GM12878 (cell line): ENCODE results near the gene COA5. TPM values are rescaled to one million over a fixed set of nuclear protein-coding genes. Genes with fewer than 3 reads are reported as not detected.
A peak's percentile ranks its signal among the peaks of the same experiment; 100 is the strongest.

Source experiments
- ATAC-seq: fragments of 200-7000 bp; cut with Tn5 transposase; 3 replicates; pipeline ENCODE4 v1.9.1; 2020; ENCODE audit warnings: mild to moderate bottlenecking, moderate library complexity
- BruUV-seq: library from RNA; stranded (reverse); fragments of 400-500 nt; replicated peaks from 2 replicates; lab custom pipeline; 2021; lab: Mats Ljungman, UMichigan
- CTCF ChIA-PET: fragments of 300-600 bp; sonication (Branson Sonifier 250); formaldehyde crosslinking; extraction: SDS; loops from one replicate; lab custom pipeline; 2021; ENCODE audit warnings: inconsistent platforms; lab: Yijun Ruan, JAX
- POLR2A ChIA-PET: fragments of 350-600 bp; formaldehyde crosslinking; extraction: SDS; loops from one replicate; lab custom pipeline; 2021; ENCODE audit warnings: inconsistent platforms; lab: Charles Lee
- RAD21 ChIA-PET: fragments of 300-600 bp; sonication (Branson Sonifier 250); formaldehyde crosslinking; loops from one replicate; lab custom pipeline; 2023; ENCODE audit warnings: antibody characterized with exemption; ENCODE audit not compliant: unreplicated experiment; lab: Charles Lee
- SMC1A ChIA-PET: fragments of 300-600 bp; sonication (Branson Sonifier 250); formaldehyde crosslinking; loops from one replicate; lab custom pipeline; 2023; ENCODE audit not compliant: unreplicated experiment, uncharacterized antibody; lab: Charles Lee
- DNase-seq: peaks from one replicate; pipeline ENCODE4 v3.0.0-alpha.2; 2011; ENCODE audit warnings: low read depth, low spot score
- FAIRE-seq: peaks from 3 replicates; lab custom pipeline; 2011; peaks lifted over from hg19 to GRCh38; lab: Jason Lieb, UNC
- H2AFZ ChIP-seq: 2 replicates; pipeline ENCODE4 v1.6.0; 2011; ENCODE audit warnings: low read depth, low read length, control low read depth; ENCODE audit not compliant: control insufficient read depth
- H3K27ac ChIP-seq: 2 replicates; pipeline ENCODE4 v1.5.1; 2011; ENCODE audit warnings: control low read depth; ENCODE audit not compliant: control insufficient read depth, insufficient read depth
- H3K27me3 ChIP-seq, 2 experiments: replicated peaks in 1 of 2; 2 replicates each; pipeline versions ENCODE4 v1.6.0 to v1.6.1; 2011; ENCODE audit warnings: low read length in 1 of 2; ENCODE audit not compliant: control insufficient read depth in 2 of 2, insufficient read depth in 2 of 2
- H3K36me3 ChIP-seq, 2 experiments: 2 replicates each; pipeline ENCODE4 v1.5.1; 2011; ENCODE audit warnings: low read length in 1 of 2; ENCODE audit not compliant: control insufficient read depth in 2 of 2, insufficient read depth in 2 of 2
- H3K4me1 ChIP-seq: 2 replicates; pipeline ENCODE4 v1.6.1; 2011; ENCODE audit warnings: mild to moderate bottlenecking, low read length, moderate library complexity, mixed read lengths; ENCODE audit not compliant: control insufficient read depth, insufficient read depth
- H3K4me2 ChIP-seq: 2 replicates; pipeline ENCODE4 v1.6.0; 2011; ENCODE audit warnings: control low read depth; ENCODE audit not compliant: control insufficient read depth, insufficient read depth
- H3K4me3 ChIP-seq: fragments of 200-600 bp; sonication (generic); 2 replicates; pipeline ENCODE4 v1.5.1; 2016
- H3K79me2 ChIP-seq: 2 replicates; pipeline ENCODE4 v1.6.0; 2011; ENCODE audit warnings: low read length; ENCODE audit not compliant: control insufficient read depth, insufficient read depth
- H3K9ac ChIP-seq: 2 replicates; pipeline ENCODE4 v1.8.0; 2011; ENCODE audit warnings: low read length, control low read depth, mixed read lengths; ENCODE audit not compliant: control insufficient read depth, insufficient read depth
- H3K9me3 ChIP-seq: replicated peaks from 3 replicates; pipeline ENCODE4 v1.5.1; 2011; ENCODE audit warnings: mild to moderate bottlenecking, low read length; ENCODE audit not compliant: control insufficient read depth, insufficient read depth
- H4K20me1 ChIP-seq: 2 replicates; pipeline ENCODE4 v1.6.0; 2011; ENCODE audit not compliant: control insufficient read depth, insufficient read depth
- BHLHE40 ChIP-seq, 2 experiments: fragments of 450-650 bp in 1 of 2; IDR thresholded peaks; 2 replicates each; pipeline ENCODE4 v1.6.1; 2011 to 2017; ENCODE audit warnings: low read depth in 2 of 2, borderline replicate concordance in 1 of 2, improper control_type of control experiment in 1 of 2, low read length in 1 of 2, mild to moderate bottlenecking in 1 of 2
- CHD1 ChIP-seq: IDR thresholded peaks from 2 replicates; pipeline ENCODE4 v1.6.1; 2012; ENCODE audit warnings: low read depth, low read length, improper control_type of control experiment
- CREM ChIP-seq: IDR thresholded peaks from 2 replicates; pipeline ENCODE4 v1.6.1; 2014; ENCODE audit warnings: antibody characterized with exemption, low read depth
- EED ChIP-seq: sonication (generic); IDR thresholded peaks from 2 replicates; pipeline ENCODE4 v1.6.1; 2016; ENCODE audit warnings: antibody characterized with exemption, low read depth
- ESRRA ChIP-seq: IDR thresholded peaks from 2 replicates; pipeline ENCODE4 v1.6.1; 2012; ENCODE audit warnings: mild to moderate bottlenecking, low read length, improper control_type of control experiment
- MXI1 ChIP-seq: fragments of 150-350 bp; IDR thresholded peaks from 2 replicates; pipeline ENCODE4 v1.6.1; 2011; ENCODE audit warnings: low read depth, mild to moderate bottlenecking, inconsistent platforms, low read length, improper control_type of control experiment
- NFYA ChIP-seq: IDR thresholded peaks from 2 replicates; pipeline ENCODE4 v1.6.1; 2011; ENCODE audit warnings: low read depth, mild to moderate bottlenecking, low read length, improper control_type of control experiment, borderline replicate concordance
- RB1 ChIP-seq: fragments of 450-650 bp; formaldehyde crosslinking; IDR thresholded peaks from 2 replicates; pipeline ENCODE4 v1.6.1; 2017; ENCODE audit warnings: mild to moderate bottlenecking, borderline replicate concordance
- SMC3 ChIP-seq: IDR thresholded peaks from 2 replicates; pipeline ENCODE4 v1.6.1; 2011; ENCODE audit warnings: low read length, improper control_type of control experiment, borderline replicate concordance
- SPI1 ChIP-seq: IDR thresholded peaks from 2 replicates; pipeline ENCODE4 v1.6.1; 2011; ENCODE audit warnings: low read depth, mild to moderate bottlenecking, low read length, moderate library complexity, borderline replicate concordance; ENCODE audit not compliant: insufficient read depth
- TCF3 ChIP-seq: IDR thresholded peaks from 2 replicates; pipeline ENCODE4 v1.6.1; 2012; ENCODE audit warnings: low read depth, mild to moderate bottlenecking, low read length, borderline replicate concordance; ENCODE audit not compliant: insufficient read depth
- WGBS: methylation state at CpG from one replicate; pipeline ENCODE4 v1.1.6; 2016; ENCODE audit warnings: low lambda C conversion rate; ENCODE audit not compliant: insufficient replicate concordance, insufficient coverage; ENCODE audit errors: missing lambda C conversion rate; 5-methylcytosine and 5-hydroxymethylcytosine counted together
- in situ Hi-C: fragments of 300-500 bp; cut with MboI; formaldehyde crosslinking; loops from 9 replicates; pipeline ENCODE4 v1.14.3; 2018; ENCODE audit warnings: mixed read lengths
- intact Hi-C: fragments of 100-400 bp; cut with micrococcal nuclease; formaldehyde crosslinking; loops from one replicate; pipeline ENCODE4 v1.14.2; 2022; ENCODE audit not compliant: unreplicated experiment
- polyA plus RNA-seq, 11 experiments: library from polyadenylated mRNA; depleted of rRNA in 4 of 11; unstranded in 6 of 11; stranded (reverse) in 5 of 11; fragments of >200 nt; fragmentation: Nextera tagmentation in 4 of 11; fragmentation: Illumina TruSeq in 1 of 11; extraction: Ambion mirVana in 4 of 11; extraction: Trizol in 1 of 11; gene quantifications; 1 replicate in 1 of 11; 2 replicates in 10 of 11; pipeline versions ENCODE4 v1.2.1 to v1.2.3, GENCODE V29; 2011 to 2016; ENCODE audit warnings: inconsistent platforms in 2 of 11, missing spikeins in 2 of 11, low read depth in 1 of 11
- total RNA-seq, 4 experiments: library from RNA; depleted of rRNA in 3 of 4; stranded (reverse); fragments of >200 nt in 3 of 4; fragmentation: Illumina TruSeq in 1 of 4; extraction: Trizol in 1 of 4; gene quantifications; 2 replicates each; pipeline versions ENCODE4 v1.2.1 to v1.2.3, GENCODE V29; 2013 to 2021

Gene COA5
- total and polyA plus RNA-seq, 10 of the 15 experiments (the other 5 are each of a cell fraction or from before 2014, with no cell fraction given): 20.7 to 63.3 (median 37.9) TPM

DNA sequence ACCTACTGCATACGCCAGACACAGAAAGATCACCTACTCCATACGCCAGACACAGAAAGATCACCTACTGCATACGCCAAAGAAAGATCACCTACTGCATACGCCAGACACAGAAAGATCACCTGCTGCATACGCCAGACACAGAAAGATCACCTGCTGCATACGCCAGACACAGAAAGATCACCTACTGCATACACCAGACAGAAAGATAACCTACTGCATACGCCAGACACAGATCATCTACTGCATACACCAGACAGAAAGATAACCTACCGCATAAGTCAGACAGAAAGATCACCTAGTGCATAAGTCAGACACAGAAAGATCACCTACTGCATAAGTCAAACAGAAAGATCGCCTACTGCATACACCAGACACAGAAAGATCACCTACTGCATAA lies 25.8 kb downstream of the COA5 start:
- H3K4me2 ChIP-seq: no peak overlapping the region
- ATAC-seq: no peak
- H3K4me1 ChIP-seq: peaks cover 8% of the 10 kb centered on the region; the same call in 1 of the 2 replicates
- ChIA-PET SMC1A (interaction anchor here (0.8 kb wide), 1 partner anchor 8 kb away, joined by 3 read pairs; no protein-coding TSS in a partner anchor), CTCF (no interaction called here), POLR2A (no interaction called here), RAD21 (no interaction called here)
- TSS peak; percentile 16 for BruUV-seq
- no peak overlapping the region for H2AFZ ChIP-seq
- no peak for DNase-seq
- TF ChIP-seq CREM (no peak), RB1 (no peak), SPI1 (no peak), TCF3 (no peak), EED (no peak), SMC3 (no peak), CHD1 (no peak), MXI1 (no peak), BHLHE40 (IDR thresholded peaks at IDR 0.05; ENCODE audit: borderline replicate concordance in 1 of 2, low read depth in 2 of 2, low read length in 1 of 2) (no peak), NFYA (no peak), ESRRA (no peak)
- no peak overlapping the region for H3K4me3 ChIP-seq
- H3K36me3 ChIP-seq: peaks cover 26 to 30% of the 10 kb centered on the region in 2 experiments
- no peaks in the 10 kb centered on the region for H3K9me3 ChIP-seq
- no peak overlapping the region for H3K9ac ChIP-seq
- intact Hi-C loops: loop anchor here (10.0 kb wide), 1 partner anchor 482 kb away; no protein-coding TSS in a partner anchor
- WGBS: 98% methylated on average over 9 of the region's 9 CpGs
- in situ Hi-C loops: no loop called here
- H3K27ac ChIP-seq: no peak overlapping the region
- no peaks in the 10 kb centered on the region for H3K27me3 ChIP-seq
- peak; percentile 44 for FAIRE-seq
- no peaks in the 10 kb centered on the region; the same call in 1 of the 2 replicates for H4K20me1 ChIP-seq
- H3K79me2 ChIP-seq: no peaks in the 10 kb centered on the region
